ENCODE measurements around the gene FBXO34. TPM values are rescaled to one million over a fixed set of nuclear protein-coding genes. Genes with fewer than 3 reads are reported as not detected.

Gene FBXO34
- total RNA-seq, 1 donor from 2014 or later: 20.4 TPM

- Mint-ChIP-seq H3K4me3 (no peak overlapping the region), H3K4me1 (no peaks in the 10 kb centered on the region), H3K27me3 (no peaks in the 10 kb centered on the region), H3K9me3 (no peaks in the 10 kb centered on the region), H3K36me3 (ENCODE audit: low read depth) (peaks cover 81% of the 10 kb centered on the region), H3K27ac (no peak overlapping the region)
- ChIA-PET POLR2A (no interaction called here), CTCF (no interaction called here)
- ATAC-seq (ENCODE audit: low read depth): no peak
- no peak for TF ChIP-seq CTCF (IDR thresholded peaks at IDR 0.05)
- DNase-seq: no peak
- intact Hi-C loops (cut with micrococcal nuclease): no loop called here
Observed at GRCh38 chr14:55383541-55384140, 112.4 kb downstream of the FBXO34 start.

- POLR2A ChIA-PET: no interaction called here
- H3K36me3 Mint-ChIP-seq (ENCODE audit: low read depth): peaks cover 83% of the 10 kb centered on the region
- DNase-seq: no peak
Observed at GRCh38 chr14:55384536-55384935, 113.3 kb downstream of the FBXO34 start.

DNA sequence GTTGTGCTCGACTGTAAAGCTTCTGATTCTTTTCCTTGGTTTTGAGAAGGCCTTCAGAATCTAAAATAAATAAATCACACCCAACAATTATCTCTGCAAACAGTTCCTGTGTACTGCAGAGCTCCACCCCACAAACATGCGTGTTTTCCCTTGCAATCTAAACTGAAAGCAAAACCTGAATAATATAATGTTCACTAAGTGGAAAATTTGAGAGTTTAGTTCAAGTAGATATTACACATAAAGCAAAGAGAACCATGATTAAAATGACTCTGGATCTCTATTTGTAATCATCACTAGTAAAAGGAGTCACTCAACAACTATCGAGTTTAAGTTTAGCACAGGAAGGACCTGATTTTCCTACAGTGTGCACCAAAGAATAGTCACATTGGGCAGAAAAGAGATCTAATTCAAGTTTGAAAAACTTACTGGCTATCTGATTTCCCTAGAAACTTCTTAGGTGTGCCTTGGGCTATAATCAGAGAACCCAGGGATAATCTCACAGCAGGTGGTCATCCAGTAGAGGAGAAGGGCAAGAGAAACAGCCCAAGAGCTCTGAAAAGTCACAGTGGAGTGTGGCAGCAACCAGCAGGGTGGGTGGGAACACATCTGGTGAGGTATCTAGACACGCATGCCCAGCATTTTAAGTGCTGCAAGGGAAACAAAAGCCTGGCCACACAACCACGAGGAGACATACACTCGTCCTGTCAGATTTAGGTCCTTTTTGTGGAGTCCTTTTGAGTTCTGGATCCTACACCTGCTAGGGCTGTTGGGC lies 115.0 kb downstream of the FBXO34 start:
- intact Hi-C loops (cut with micrococcal nuclease): no loop called here
- no peak overlapping the region for H3K27ac Mint-ChIP-seq
- ChIA-PET POLR2A (no interaction called here), CTCF (no interaction called here)
- no peak for TF ChIP-seq CTCF (IDR thresholded peaks at IDR 0.05)
- H3K4me1 Mint-ChIP-seq: no peaks in the 10 kb centered on the region
- H3K27me3 Mint-ChIP-seq: no peaks in the 10 kb centered on the region
- H3K36me3 Mint-ChIP-seq (ENCODE audit: low read depth): peaks cover 83% of the 10 kb centered on the region
- DNase-seq: no peak
- H3K4me3 Mint-ChIP-seq: no peak overlapping the region
- no peaks in the 10 kb centered on the region for H3K9me3 Mint-ChIP-seq
- ATAC-seq (ENCODE audit: low read depth): no peak

More at GRCh38 chr14:55384536-55384935, 113.3 kb downstream of the FBXO34 start:
- Mint-ChIP-seq H3K27me3 (no peaks in the 10 kb centered on the region), H3K27ac (no peak overlapping the region), H3K4me3 (no peak overlapping the region), H3K4me1 (no peaks in the 10 kb centered on the region), H3K9me3 (no peaks in the 10 kb centered on the region)
- ATAC-seq (ENCODE audit: low read depth): no peak
- CTCF ChIA-PET: no interaction called here
- intact Hi-C loops (cut with micrococcal nuclease): no loop called here
- TF ChIP-seq CTCF (IDR thresholded peaks at IDR 0.05): no peak

- ChIA-PET CTCF (no interaction called here), POLR2A (no interaction called here)
- ATAC-seq (ENCODE audit: low read depth) (no peak), DNase-seq (no peak)
- TF ChIP-seq CTCF (IDR thresholded peaks at IDR 0.05): no peak
- intact Hi-C loops (cut with micrococcal nuclease): no loop called here
- H3K27me3 Mint-ChIP-seq: no peaks in the 10 kb centered on the region
- peaks cover 78% of the 10 kb centered on the region for H3K36me3 Mint-ChIP-seq (ENCODE audit: low read depth)
- H3K9me3 Mint-ChIP-seq: no peaks in the 10 kb centered on the region
- no peak overlapping the region for H3K27ac Mint-ChIP-seq
- H3K4me3 Mint-ChIP-seq: no peak overlapping the region
- no peaks in the 10 kb centered on the region for H3K4me1 Mint-ChIP-seq
Observed at GRCh38 chr14:55387121-55387520, 115.9 kb downstream of the FBXO34 start.

DNA sequence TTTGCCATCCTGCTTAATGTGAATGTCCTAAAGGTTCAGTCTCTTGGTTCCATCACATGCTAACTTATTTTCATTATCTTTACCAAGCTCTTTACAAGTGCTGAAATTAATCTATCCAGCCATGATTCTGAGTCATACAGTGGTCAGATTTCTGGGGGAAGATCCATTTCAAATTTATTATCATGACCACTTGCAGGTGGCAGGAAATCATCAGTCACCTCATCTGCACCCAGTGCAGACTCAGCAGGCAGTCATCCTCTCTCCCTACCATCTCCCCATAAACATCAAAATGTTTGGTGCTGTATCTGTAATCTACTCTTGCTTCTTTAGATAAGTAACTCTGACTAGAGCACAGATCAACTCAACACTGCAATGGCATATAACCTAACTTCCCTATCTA lies 116.9 kb downstream of the FBXO34 start:
- intact Hi-C loops (cut with micrococcal nuclease): no loop called here
- Mint-ChIP-seq H3K4me1 (no peaks in the 10 kb centered on the region), H3K4me3 (no peak overlapping the region), H3K36me3 (ENCODE audit: low read depth) (peaks cover 76% of the 10 kb centered on the region), H3K9me3 (no peaks in the 10 kb centered on the region), H3K27ac (no peak overlapping the region), H3K27me3 (no peaks in the 10 kb centered on the region)
- TF ChIP-seq CTCF (IDR thresholded peaks at IDR 0.05): no peak
- ATAC-seq (ENCODE audit: low read depth) (no peak), DNase-seq (no peak)
- ChIA-PET POLR2A (no interaction called here), CTCF (no interaction called here)
